ENCODE measurements around the gene EXPH5. TPM values are rescaled to one million over a fixed set of nuclear protein-coding genes. Genes with fewer than 3 reads are reported as not detected.

The EXPH5 gene
- total RNA-seq, 1 experiment from 2014 or later: 18.3 TPM

DNA sequence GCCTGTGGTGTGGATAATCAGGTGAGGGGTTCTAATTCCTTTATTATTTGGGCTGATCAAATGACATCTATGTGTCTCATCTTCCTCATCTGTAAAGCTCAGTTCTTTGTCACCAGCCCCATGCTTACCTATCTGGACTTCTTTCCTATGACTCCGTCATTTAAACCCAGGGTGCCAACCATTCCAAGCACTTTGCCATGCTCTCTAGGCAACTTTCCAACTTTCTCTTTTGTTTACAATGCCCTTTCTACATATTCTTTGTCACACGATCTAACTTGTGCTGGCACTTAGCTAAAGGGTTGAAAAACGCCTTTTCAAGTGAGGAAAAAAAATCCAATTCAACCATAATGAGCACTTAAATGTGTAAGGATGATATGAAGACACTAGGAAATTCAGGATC is 27.9 kb downstream of the EXPH5 start:
- Histone ChIP-seq H2AFZ (ENCODE audit: low read depth, low read length, poor library complexity, severe bottlenecking) (no peak overlapping the region), H4K20me1 (ENCODE audit: insufficient read depth) (no peaks in the 10 kb centered on the region), H3K9me3 (ENCODE audit: control insufficient read depth in 1 of 2, insufficient read depth in 1 of 2, low read depth in 1 of 2, low read length in 2 of 2) (no peaks in the 10 kb centered on the region), H3K27me3 (ENCODE audit: insufficient read depth, low read length) (no peaks in the 10 kb centered on the region), H3K9me2 (ENCODE audit: insufficient read depth) (no peaks in the 10 kb centered on the region), H3K9ac (ENCODE audit: low read length) (no peak overlapping the region), H3K4me1 (ENCODE audit: control insufficient read depth in 1 of 2, insufficient read depth in 2 of 2, low read length in 2 of 2) (no peaks in the 10 kb centered on the region; a peak in 1 of 4 replicates), H3K4me3 (replicated peaks in 1 of 2; ENCODE audit: low read depth in 1 of 2, low read length in 2 of 2) (no peak overlapping the region), H3K4me2 (ENCODE audit: low read length) (no peak overlapping the region), H3K36me3 (ENCODE audit: control insufficient read depth in 1 of 2, insufficient read depth in 2 of 2, low read length in 2 of 2) (no peaks in the 10 kb centered on the region), H3K27ac (ENCODE audit: low read depth, low read length) (no peak overlapping the region), H3K79me2 (ENCODE audit: insufficient read depth, low read length) (no peaks in the 10 kb centered on the region)
- ChIA-PET POLR2A (no interaction called here), RAD21 (ENCODE audit: low non-redundant PET in 1 of 2, low total read pairs in 2 of 2, uncharacterized antibody in 2 of 2, unreplicated experiment in 2 of 2) (no interaction called here), CTCF (no interaction called here)
- TF ChIP-seq JUND (IDR thresholded peaks at IDR 0.05): no peak
- no peak for DNase-seq (ENCODE audit: low read depth, low spot score)
- ATAC-seq: no peak
- no TSS peak for BruUV-seq (replicated peaks)
- intact Hi-C loops (cut with micrococcal nuclease): no loop called here

DNA sequence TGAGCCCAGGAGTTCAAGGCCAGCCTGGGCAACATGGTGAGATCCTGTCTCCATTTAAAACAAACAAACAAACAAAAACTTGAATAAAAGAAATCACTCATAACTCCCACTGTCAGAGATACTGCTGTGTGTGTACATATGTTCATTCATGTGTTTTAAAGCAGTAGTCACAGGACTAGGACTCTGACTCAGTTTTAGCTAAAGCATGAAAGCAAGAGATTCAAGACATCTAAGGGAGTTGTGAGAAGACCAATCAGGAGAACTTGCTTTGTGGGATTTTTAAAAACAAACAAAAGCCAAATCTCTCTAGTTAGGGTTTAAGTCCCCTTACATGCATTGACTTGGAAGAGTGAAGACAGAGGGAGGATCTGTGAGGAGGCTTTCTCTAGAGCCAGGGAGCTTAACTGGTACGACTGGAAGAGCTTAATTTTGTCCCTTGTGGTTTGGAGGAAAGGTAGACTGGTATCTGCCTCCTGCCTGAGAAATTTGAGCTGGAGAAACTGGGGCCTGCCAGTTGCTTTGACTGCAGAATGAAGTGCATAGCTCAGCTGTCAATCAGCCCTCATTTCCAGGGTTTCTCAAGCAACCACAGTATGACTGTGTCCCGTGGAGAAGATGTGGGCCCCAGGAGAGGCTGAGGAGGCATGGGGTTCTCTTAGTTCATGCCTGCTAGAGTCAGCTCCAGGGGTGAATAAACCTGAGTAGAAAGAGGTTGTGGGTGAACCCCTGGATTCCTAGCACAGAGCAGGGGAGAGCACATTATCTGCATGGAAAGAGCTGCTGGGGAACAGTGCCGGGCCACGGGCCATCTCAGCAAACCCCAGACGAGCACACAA is 30.6 kb downstream of the EXPH5 start:
- no TSS peak for BruUV-seq (replicated peaks)
- intact Hi-C loops (cut with micrococcal nuclease): no loop called here
- no peak for DNase-seq (ENCODE audit: low read depth, low spot score)
- Histone ChIP-seq H3K4me1 (ENCODE audit: control insufficient read depth in 1 of 2, insufficient read depth in 2 of 2, low read length in 2 of 2) (no peaks in the 10 kb centered on the region; a peak in 1 of 4 replicates), H3K36me3 (ENCODE audit: control insufficient read depth in 1 of 2, insufficient read depth in 2 of 2, low read length in 2 of 2) (no peaks in the 10 kb centered on the region), H2AFZ (ENCODE audit: low read depth, low read length, poor library complexity, severe bottlenecking) (no peak overlapping the region), H3K9me2 (ENCODE audit: insufficient read depth) (no peaks in the 10 kb centered on the region), H3K27me3 (ENCODE audit: insufficient read depth, low read length) (no peaks in the 10 kb centered on the region), H3K27ac (ENCODE audit: low read depth, low read length) (no peak overlapping the region), H3K9me3 (ENCODE audit: control insufficient read depth in 1 of 2, insufficient read depth in 1 of 2, low read depth in 1 of 2, low read length in 2 of 2) (no peaks in the 10 kb centered on the region), H3K4me3 (replicated peaks in 1 of 2; ENCODE audit: low read depth in 1 of 2, low read length in 2 of 2) (no peak overlapping the region), H3K79me2 (ENCODE audit: insufficient read depth, low read length) (no peaks in the 10 kb centered on the region), H3K4me2 (ENCODE audit: low read length) (no peak overlapping the region), H3K9ac (ENCODE audit: low read length) (no peak overlapping the region), H4K20me1 (ENCODE audit: insufficient read depth) (no peaks in the 10 kb centered on the region)
- ChIA-PET CTCF (no interaction called here), RAD21 (ENCODE audit: low non-redundant PET in 1 of 2, low total read pairs in 2 of 2, uncharacterized antibody in 2 of 2, unreplicated experiment in 2 of 2) (no interaction called here), POLR2A (no interaction called here)
- no peak for TF ChIP-seq JUND (IDR thresholded peaks at IDR 0.05)
- TF ChIP-seq CEBPB (IDR thresholded peaks at IDR 0.05; ENCODE audit: low read depth): no peak
- TF ChIP-seq TCF7L2 (IDR thresholded peaks at IDR 0.05; ENCODE audit: borderline replicate concordance, extremely low read depth, insufficient read depth, insufficient read length): no peak
- no peak for TF ChIP-seq CBX3 (IDR thresholded peaks at IDR 0.05; ENCODE audit: low read depth)
- TF ChIP-seq SP1 (IDR thresholded peaks at IDR 0.05; ENCODE audit: low read depth): no peak
- no peak for TF ChIP-seq ZBTB33 (IDR thresholded peaks at IDR 0.05; ENCODE audit: extremely low read depth, insufficient replicate concordance, low read length)
- TF ChIP-seq EZH2 (IDR thresholded peaks at IDR 0.05): no peak
- no peak for TF ChIP-seq CTCF (IDR thresholded peaks at IDR 0.05 in 2 of 3, conservative IDR thresholded peaks at IDR 0.05 in 1 of 3; ENCODE audit: borderline replicate concordance in 1 of 3, insufficient read depth in 1 of 3, low read depth in 2 of 3, low read length in 2 of 3)
- no peak for TF ChIP-seq YY1 (IDR thresholded peaks at IDR 0.05; ENCODE audit: extremely low read depth, insufficient replicate concordance, low read depth, low read length)
- no peak for TF ChIP-seq EZH2phosphoT487 (IDR thresholded peaks at IDR 0.05; ENCODE audit: borderline replicate concordance)
- no peak for TF ChIP-seq RAD21 (IDR thresholded peaks at IDR 0.05; ENCODE audit: low read depth)
- no peak for TF ChIP-seq EGR1 (IDR thresholded peaks at IDR 0.05; ENCODE audit: low read depth)
- TF ChIP-seq SIN3A (IDR thresholded peaks at IDR 0.05; ENCODE audit: low read depth): no peak
- ATAC-seq: no peak

Measured in HCT116 (cell line).